ENCODE results near the gene TAL2. TPM values are rescaled to one million over a fixed set of nuclear protein-coding genes. Genes with fewer than 3 reads are reported as not detected.

The TAL2 gene
- polyA plus RNA-seq = under 1 TPM in 1 of 2 donors, not detected in 1; 0.22 TPM

- Histone ChIP-seq H3K36me3 (ENCODE audit: control insufficient read depth in 2 of 2, insufficient read depth in 2 of 2, low read length in 1 of 2) (no peaks in the 10 kb centered on the region), H3K4me1 (ENCODE audit: control insufficient read depth in 2 of 2, insufficient read depth in 2 of 2, low read length in 1 of 2) (no peaks in the 10 kb centered on the region), H3K9me3 (ENCODE audit: control insufficient read depth in 2 of 2, insufficient read depth in 1 of 2, low read depth in 1 of 2, low read length in 1 of 2) (no peaks in the 10 kb centered on the region), H3K4me3 (ENCODE audit: low read depth in 1 of 2, low read length in 2 of 2) (no peak within 1 kb of the TSS), H3K27me3 (ENCODE audit: control insufficient read depth in 1 of 2, insufficient read depth in 2 of 2, low read length in 2 of 2) (no peaks in the 10 kb centered on the region), H3K27ac (ENCODE audit: low read depth in 2 of 2, low read length in 1 of 2) (no peak within 1 kb of the TSS)
- 86% methylated on average over 12 of the region's 12 CpGs for whole genome bisulfite sequencing, 2 donors
These were observed at the start of gene TAL2 for GRCh38 chr9:105662184-105663104. Gene TAL2 (plus strand): TSS chr9:105662457. CDS start chr9:105662497, 40 bp downstream.

GRCh38 chr9:105621001-105621400 is 41.3 kb upstream of the TAL2 start:
- no peaks in the 10 kb centered on the region for H3K27me3 ChIP-seq (ENCODE audit: control insufficient read depth in 1 of 2, insufficient read depth in 2 of 2, low read length in 2 of 2)
- 87 to 94% methylated on average over 2 of the region's 2 CpGs for WGBS, 2 donors
- no peak overlapping the region for H3K4me3 ChIP-seq (ENCODE audit: low read depth in 1 of 2, low read length in 2 of 2)
- H3K4me1 ChIP-seq (ENCODE audit: control insufficient read depth in 2 of 2, insufficient read depth in 2 of 2, low read length in 1 of 2) = no peaks in the 10 kb centered on the region
- H3K27ac ChIP-seq (ENCODE audit: low read depth in 2 of 2, low read length in 1 of 2) = no peak overlapping the region
- H3K9me3 ChIP-seq (ENCODE audit: control insufficient read depth in 2 of 2, insufficient read depth in 1 of 2, low read depth in 1 of 2, low read length in 1 of 2) = no peaks in the 10 kb centered on the region
- no peaks in the 10 kb centered on the region for H3K36me3 ChIP-seq (ENCODE audit: control insufficient read depth in 2 of 2, insufficient read depth in 2 of 2, low read length in 1 of 2)

- no peaks in the 10 kb centered on the region for H3K9me3 ChIP-seq (ENCODE audit: control insufficient read depth in 2 of 2, insufficient read depth in 1 of 2, low read depth in 1 of 2, low read length in 1 of 2)
- no peaks in the 10 kb centered on the region for H3K4me1 ChIP-seq (ENCODE audit: control insufficient read depth in 2 of 2, insufficient read depth in 2 of 2, low read length in 1 of 2)
- no peaks in the 10 kb centered on the region for H3K36me3 ChIP-seq (ENCODE audit: control insufficient read depth in 2 of 2, insufficient read depth in 2 of 2, low read length in 1 of 2)
- no peak overlapping the region for H3K4me3 ChIP-seq (ENCODE audit: low read depth in 1 of 2, low read length in 2 of 2)
- H3K27ac ChIP-seq (ENCODE audit: low read depth in 2 of 2, low read length in 1 of 2) = no peak overlapping the region
- 70 to 76% methylated on average over 1 of the region's 1 CpG for WGBS, 2 donors
- H3K27me3 ChIP-seq (ENCODE audit: control insufficient read depth in 1 of 2, insufficient read depth in 2 of 2, low read length in 2 of 2) = no peaks in the 10 kb centered on the region
These were observed 37.2 kb upstream of the TAL2 start for GRCh38 chr9:105625088-105625487.

- Histone ChIP-seq H3K27me3 (ENCODE audit: control insufficient read depth in 1 of 2, insufficient read depth in 2 of 2, low read length in 2 of 2) (no peaks in the 10 kb centered on the region), H3K27ac (ENCODE audit: low read depth in 2 of 2, low read length in 1 of 2) (no peak overlapping the region), H3K36me3 (ENCODE audit: control insufficient read depth in 2 of 2, insufficient read depth in 2 of 2, low read length in 1 of 2) (peaks cover 0 to 5% of the 10 kb centered on the region in 2 donors), H3K4me1 (ENCODE audit: control insufficient read depth in 2 of 2, insufficient read depth in 2 of 2, low read length in 1 of 2) (no peaks in the 10 kb centered on the region), H3K9me3 (ENCODE audit: control insufficient read depth in 2 of 2, insufficient read depth in 1 of 2, low read depth in 1 of 2, low read length in 1 of 2) (no peaks in the 10 kb centered on the region), H3K4me3 (ENCODE audit: low read depth in 1 of 2, low read length in 2 of 2) (no peak overlapping the region)
- WGBS, 2 donors = 92 to 95% methylated on average over 1 of the region's 1 CpG
These were observed 29.4 kb upstream of the TAL2 start for GRCh38 chr9:105632807-105633206.

GRCh38 chr9:105633411-105633810 is 28.8 kb upstream of the TAL2 start:
- no peak overlapping the region for H3K27ac ChIP-seq (ENCODE audit: low read depth in 2 of 2, low read length in 1 of 2)
- H3K36me3 ChIP-seq (ENCODE audit: control insufficient read depth in 2 of 2, insufficient read depth in 2 of 2, low read length in 1 of 2) = peaks cover 0 to 5% of the 10 kb centered on the region in 2 donors
- 81 to 87% methylated on average over 3 of the region's 3 CpGs for WGBS, 2 donors
- no peaks in the 10 kb centered on the region for H3K9me3 ChIP-seq (ENCODE audit: control insufficient read depth in 2 of 2, insufficient read depth in 1 of 2, low read depth in 1 of 2, low read length in 1 of 2)
- H3K27me3 ChIP-seq (ENCODE audit: control insufficient read depth in 1 of 2, insufficient read depth in 2 of 2, low read length in 2 of 2) = no peaks in the 10 kb centered on the region
- no peaks in the 10 kb centered on the region for H3K4me1 ChIP-seq (ENCODE audit: control insufficient read depth in 2 of 2, insufficient read depth in 2 of 2, low read length in 1 of 2)
- no peak overlapping the region for H3K4me3 ChIP-seq (ENCODE audit: low read depth in 1 of 2, low read length in 2 of 2)

- Histone ChIP-seq H3K4me3 (ENCODE audit: low read depth in 1 of 2, low read length in 2 of 2) (no peak overlapping the region), H3K36me3 (ENCODE audit: control insufficient read depth in 2 of 2, insufficient read depth in 2 of 2, low read length in 1 of 2) (peaks cover 2 to 5% of the 10 kb centered on the region in 2 donors), H3K9me3 (ENCODE audit: control insufficient read depth in 2 of 2, insufficient read depth in 1 of 2, low read depth in 1 of 2, low read length in 1 of 2) (no peaks in the 10 kb centered on the region), H3K4me1 (ENCODE audit: control insufficient read depth in 2 of 2, insufficient read depth in 2 of 2, low read length in 1 of 2) (no peaks in the 10 kb centered on the region), H3K27ac (ENCODE audit: low read depth in 2 of 2, low read length in 1 of 2) (no peak overlapping the region), H3K27me3 (ENCODE audit: control insufficient read depth in 1 of 2, insufficient read depth in 2 of 2, low read length in 2 of 2) (no peaks in the 10 kb centered on the region)
- 94 to 95% methylated on average over 1 of the region's 1 CpG for WGBS, 2 donors
These were observed 25.9 kb upstream of the TAL2 start for GRCh38 chr9:105636331-105636730.

GRCh38 chr9:105637787-105638395 is 24.4 kb upstream of the TAL2 start:
- Histone ChIP-seq H3K27me3 (ENCODE audit: control insufficient read depth in 1 of 2, insufficient read depth in 2 of 2, low read length in 2 of 2) (no peaks in the 10 kb centered on the region), H3K27ac (ENCODE audit: low read depth in 2 of 2, low read length in 1 of 2) (no peak overlapping the region), H3K9me3 (ENCODE audit: control insufficient read depth in 2 of 2, insufficient read depth in 1 of 2, low read depth in 1 of 2, low read length in 1 of 2) (no peaks in the 10 kb centered on the region), H3K36me3 (ENCODE audit: control insufficient read depth in 2 of 2, insufficient read depth in 2 of 2, low read length in 1 of 2) (peaks cover 2 to 5% of the 10 kb centered on the region in 2 donors), H3K4me1 (ENCODE audit: control insufficient read depth in 2 of 2, insufficient read depth in 2 of 2, low read length in 1 of 2) (no peaks in the 10 kb centered on the region), H3K4me3 (ENCODE audit: low read depth in 1 of 2, low read length in 2 of 2) (no peak overlapping the region)
- 97 to 98% methylated on average over 4 of the region's 4 CpGs for WGBS, 2 donors

GRCh38 chr9:105639936-105640335 is 22.3 kb upstream of the TAL2 start:
- Histone ChIP-seq H3K4me3 (ENCODE audit: low read depth in 1 of 2, low read length in 2 of 2) (no peak overlapping the region), H3K27ac (ENCODE audit: low read depth in 2 of 2, low read length in 1 of 2) (no peak overlapping the region), H3K27me3 (ENCODE audit: control insufficient read depth in 1 of 2, insufficient read depth in 2 of 2, low read length in 2 of 2) (no peaks in the 10 kb centered on the region), H3K4me1 (ENCODE audit: control insufficient read depth in 2 of 2, insufficient read depth in 2 of 2, low read length in 1 of 2) (no peaks in the 10 kb centered on the region), H3K36me3 (ENCODE audit: control insufficient read depth in 2 of 2, insufficient read depth in 2 of 2, low read length in 1 of 2) (peaks cover 2 to 5% of the 10 kb centered on the region in 2 donors), H3K9me3 (ENCODE audit: control insufficient read depth in 2 of 2, insufficient read depth in 1 of 2, low read depth in 1 of 2, low read length in 1 of 2) (no peaks in the 10 kb centered on the region)

- H3K36me3 ChIP-seq (ENCODE audit: control insufficient read depth in 2 of 2, insufficient read depth in 2 of 2, low read length in 1 of 2) = peaks cover 0 to 2% of the 10 kb centered on the region in 2 donors
- H3K4me3 ChIP-seq (ENCODE audit: low read depth in 1 of 2, low read length in 2 of 2) = no peak overlapping the region
- no peak overlapping the region for H3K27ac ChIP-seq (ENCODE audit: low read depth in 2 of 2, low read length in 1 of 2)
- no peaks in the 10 kb centered on the region for H3K9me3 ChIP-seq (ENCODE audit: control insufficient read depth in 2 of 2, insufficient read depth in 1 of 2, low read depth in 1 of 2, low read length in 1 of 2)
- no peaks in the 10 kb centered on the region for H3K4me1 ChIP-seq (ENCODE audit: control insufficient read depth in 2 of 2, insufficient read depth in 2 of 2, low read length in 1 of 2)
- no peaks in the 10 kb centered on the region for H3K27me3 ChIP-seq (ENCODE audit: control insufficient read depth in 1 of 2, insufficient read depth in 2 of 2, low read length in 2 of 2)
These were observed 18.5 kb upstream of the TAL2 start for GRCh38 chr9:105643795-105644194.
